Mesendoderm (in vitro differentiated cells): ENCODE data around the gene DTNB.

Source experiments
- DNase-seq: peaks from one replicate; pipeline ENCODE4 v3.0.0; 2013
- H2AK5ac ChIP-seq: 2 replicates; pipeline ENCODE4 v1.6.1; 2013; ENCODE audit warnings: low read length, inconsistent platforms
- H2BK120ac ChIP-seq: 2 replicates; pipeline ENCODE4 v1.6.1; 2013; ENCODE audit warnings: low read depth, mild to moderate bottlenecking, low read length, moderate library complexity, mixed read lengths
- H2BK15ac ChIP-seq: replicated peaks from 2 replicates; pipeline ENCODE4 v1.6.1; 2013; ENCODE audit warnings: low read depth, mild to moderate bottlenecking, moderate library complexity
- H2BK5ac ChIP-seq: 2 replicates; pipeline ENCODE4 v1.6.1; 2013; ENCODE audit warnings: low read length, inconsistent platforms
- H3K18ac ChIP-seq: 2 replicates; pipeline ENCODE4 v1.6.1; 2013; ENCODE audit warnings: mild to moderate bottlenecking, low read length, mixed read lengths
- H3K23ac ChIP-seq: one replicate; pipeline ENCODE4 v1.6.1; 2013; ENCODE audit warnings: low read length
- H3K27ac ChIP-seq: 2 replicates; pipeline ENCODE4 v1.5.1; 2013; ENCODE audit warnings: low read depth, mild to moderate bottlenecking, inconsistent platforms, low read length, moderate library complexity
- H3K27me3 ChIP-seq: 2 replicates; pipeline ENCODE4 v1.6.1; 2013; ENCODE audit warnings: low read length, control low read depth, mild to moderate bottlenecking, inconsistent platforms; ENCODE audit not compliant: insufficient read depth, poor library complexity
- H3K36me3 ChIP-seq: 2 replicates; pipeline ENCODE4 v1.6.1; 2013; ENCODE audit warnings: low read length, inconsistent platforms; ENCODE audit not compliant: control insufficient read depth, insufficient read depth
- H3K4ac ChIP-seq: one replicate; pipeline ENCODE4 v1.6.1; 2013; ENCODE audit warnings: low read depth, mild to moderate bottlenecking, low read length, moderate library complexity
- H3K4me1 ChIP-seq: 2 replicates; pipeline ENCODE4 v1.6.1; 2013; ENCODE audit warnings: low read depth, low read length, inconsistent platforms; ENCODE audit not compliant: control insufficient read depth
- H3K4me2 ChIP-seq: 2 replicates; pipeline ENCODE4 v1.6.1; 2013; ENCODE audit warnings: low read length
- H3K4me3 ChIP-seq: 2 replicates; pipeline ENCODE4 v1.5.1; 2013; ENCODE audit warnings: mild to moderate bottlenecking, low read length
- H3K56ac ChIP-seq: one replicate; pipeline ENCODE4 v1.6.1; 2013; ENCODE audit warnings: low read length
- H3K79me1 ChIP-seq: 2 replicates; pipeline ENCODE4 v1.6.1; 2013; ENCODE audit warnings: low read length, inconsistent platforms
- H3K79me2 ChIP-seq: 2 replicates; pipeline ENCODE4 v1.6.1; 2013; ENCODE audit warnings: mild to moderate bottlenecking, low read length; ENCODE audit not compliant: control insufficient read depth, insufficient read depth
- H3K9ac ChIP-seq: 2 replicates; pipeline ENCODE4 v1.6.1; 2013; ENCODE audit warnings: low read length, inconsistent platforms
- H4K5ac ChIP-seq: one replicate; pipeline ENCODE4 v1.6.1; 2013; ENCODE audit warnings: low read length
- H4K8ac ChIP-seq: one replicate; pipeline ENCODE4 v1.6.1; 2013; ENCODE audit warnings: low read depth, mild to moderate bottlenecking, control low read depth, low read length, moderate library complexity
- WGBS: extraction: QIAGEN DNeasy Blood & Tissue Kit; methylation state at CpG from one replicate; pipeline ENCODE4 v1.1.7; 2013; ENCODE audit warnings: low lambda C conversion rate, missing lambda C conversion rate; ENCODE audit not compliant: insufficient coverage; ENCODE audit errors: extremely low coverage; 5-methylcytosine and 5-hydroxymethylcytosine counted together

DTNB gene

DNA sequence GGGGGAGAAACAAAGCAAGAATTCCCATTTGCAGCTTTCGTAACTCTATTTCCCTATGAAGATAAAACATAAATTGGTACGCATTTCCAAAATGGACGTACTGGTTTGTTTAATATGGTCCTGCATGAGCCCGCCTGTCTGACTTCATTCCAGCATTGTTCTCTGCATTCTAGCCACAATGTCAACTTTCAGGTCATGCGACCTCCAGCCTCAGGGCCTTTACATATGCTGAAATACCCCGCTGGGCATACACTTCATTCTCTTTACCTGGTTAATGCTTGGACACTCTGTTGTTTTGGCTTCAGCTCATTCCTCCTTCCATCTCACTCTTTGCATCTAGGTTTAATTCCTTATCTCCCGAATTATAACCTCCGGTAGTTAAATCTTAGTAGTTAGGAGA is 227.9 kb downstream of the DTNB start:
- no peak overlapping the region for H2BK120ac ChIP-seq
- H2AK5ac ChIP-seq = no peak overlapping the region
- H3K9ac ChIP-seq = no peak overlapping the region
- H2BK5ac ChIP-seq = no peak overlapping the region
- no peak overlapping the region for H3K4ac ChIP-seq
- H3K36me3 ChIP-seq = no peaks in the 10 kb centered on the region
- H2BK15ac ChIP-seq = no peak overlapping the region
- H3K56ac ChIP-seq = no peak overlapping the region
- H3K27ac ChIP-seq = no peak overlapping the region
- no peaks in the 10 kb centered on the region for H3K79me2 ChIP-seq
- no peak overlapping the region for H3K4me2 ChIP-seq
- H4K8ac ChIP-seq = no peak overlapping the region
- no peaks in the 10 kb centered on the region for H3K27me3 ChIP-seq
- H3K4me1 ChIP-seq = no peaks in the 10 kb centered on the region
- H3K79me1 ChIP-seq = no peaks in the 10 kb centered on the region
- H3K4me3 ChIP-seq = no peak overlapping the region
- no peak overlapping the region for H3K23ac ChIP-seq
- DNase-seq = peak; percentile 2
- no CpG with 5 or more reads among the region's 8 CpGs for WGBS
- no peak overlapping the region for H3K18ac ChIP-seq
- H4K5ac ChIP-seq = no peak overlapping the region

DNA sequence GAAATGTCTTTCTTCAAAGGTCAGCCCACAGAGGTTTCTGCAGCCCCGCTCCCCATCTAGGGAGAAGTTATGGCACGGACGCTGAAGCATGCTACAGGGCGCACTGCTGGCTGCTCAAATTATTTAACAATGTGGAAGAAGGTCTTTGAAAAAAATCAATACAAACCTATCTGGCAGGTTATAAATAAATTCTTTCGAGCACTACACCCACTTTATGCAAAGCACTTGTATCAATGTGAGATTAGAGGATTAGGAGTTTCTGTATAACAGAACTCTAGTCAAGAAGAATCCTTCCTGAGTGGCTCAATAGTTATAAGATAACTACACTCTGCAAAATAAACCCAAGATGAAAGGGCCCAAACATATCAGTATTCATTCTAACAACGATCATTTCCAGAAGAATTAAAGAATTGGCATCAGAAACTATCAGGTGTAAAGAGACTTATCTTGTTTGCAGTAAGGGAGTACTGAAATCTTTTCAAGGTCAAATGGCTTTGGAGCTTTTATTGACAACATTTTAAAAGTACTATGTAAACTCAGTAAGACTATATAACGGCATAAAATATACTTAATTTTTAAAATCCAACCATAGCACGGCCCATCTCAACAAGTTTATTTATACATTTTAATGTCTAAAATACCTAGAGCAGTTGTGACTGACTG is 228.6 kb downstream of the DTNB start:
- Histone ChIP-seq H4K5ac (no peak overlapping the region), H3K79me1 (no peaks in the 10 kb centered on the region), H2AK5ac (no peak overlapping the region), H3K4me1 (no peaks in the 10 kb centered on the region), H3K56ac (no peak overlapping the region), H3K27ac (no peak overlapping the region), H3K18ac (no peak overlapping the region), H3K23ac (no peak overlapping the region), H3K27me3 (no peaks in the 10 kb centered on the region), H4K8ac (no peak overlapping the region), H2BK120ac (no peak overlapping the region), H3K36me3 (no peaks in the 10 kb centered on the region), H3K4me2 (no peak overlapping the region), H3K79me2 (no peaks in the 10 kb centered on the region), H3K4me3 (no peak overlapping the region), H3K4ac (no peak overlapping the region), H2BK15ac (no peak overlapping the region), H2BK5ac (no peak overlapping the region), H3K9ac (no peak overlapping the region)
- no CpG with 5 or more reads among the region's 8 CpGs for WGBS
- DNase-seq = no peak

- Histone ChIP-seq H3K4ac (no peak overlapping the region), H3K36me3 (no peaks in the 10 kb centered on the region), H3K4me2 (no peak overlapping the region), H2BK120ac (no peak overlapping the region), H3K18ac (no peak overlapping the region), H3K9ac (no peak overlapping the region), H3K27ac (no peak overlapping the region), H3K56ac (no peak overlapping the region), H4K5ac (no peak overlapping the region), H2AK5ac (no peak overlapping the region), H3K27me3 (no peaks in the 10 kb centered on the region), H3K79me1 (no peaks in the 10 kb centered on the region), H2BK5ac (no peak overlapping the region), H3K23ac (no peak overlapping the region), H2BK15ac (no peak overlapping the region), H4K8ac (no peak overlapping the region), H3K79me2 (no peaks in the 10 kb centered on the region), H3K4me3 (no peak overlapping the region), H3K4me1 (no peaks in the 10 kb centered on the region)
- DNase-seq = no peak
- no CpG with 5 or more reads among the region's 3 CpGs for WGBS
Observed at GRCh38 chr2:25443766-25444165, 229.6 kb downstream of the DTNB start.

- no peak overlapping the region for H3K4me3 ChIP-seq
- DNase-seq = no peak
- H3K4me2 ChIP-seq = no peak overlapping the region
- H3K27me3 ChIP-seq = no peaks in the 10 kb centered on the region
- H3K36me3 ChIP-seq = no peaks in the 10 kb centered on the region
- no peak overlapping the region for H2BK120ac ChIP-seq
- H2BK15ac ChIP-seq = no peak overlapping the region
- H3K4me1 ChIP-seq = no peaks in the 10 kb centered on the region
- H2BK5ac ChIP-seq = no peak overlapping the region
- no peak overlapping the region for H3K9ac ChIP-seq
- H3K79me1 ChIP-seq = no peaks in the 10 kb centered on the region
- no peak overlapping the region for H3K4ac ChIP-seq
- no peak overlapping the region for H3K23ac ChIP-seq
- H2AK5ac ChIP-seq = no peak overlapping the region
- no peak overlapping the region for H3K27ac ChIP-seq
- H3K79me2 ChIP-seq = no peaks in the 10 kb centered on the region
- no peak overlapping the region for H3K18ac ChIP-seq
- H4K8ac ChIP-seq = no peak overlapping the region
- WGBS = no CpG with 5 or more reads among the region's 3 CpGs
- H4K5ac ChIP-seq = no peak overlapping the region
- H3K56ac ChIP-seq = no peak overlapping the region
Observed at GRCh38 chr2:25441353-25441752, 232.0 kb downstream of the DTNB start.

GRCh38 chr2:25438793-25439192 is 234.6 kb downstream of the DTNB start:
- H3K36me3 ChIP-seq = no peaks in the 10 kb centered on the region
- no peak overlapping the region for H4K8ac ChIP-seq
- H3K27me3 ChIP-seq = no peaks in the 10 kb centered on the region

More at GRCh38 chr2:25438793-25439192, 234.6 kb downstream of the DTNB start:
- H3K4me1 ChIP-seq = no peaks in the 10 kb centered on the region
- no peak overlapping the region for H3K56ac ChIP-seq
- H2BK5ac ChIP-seq = no peak overlapping the region
- no peak overlapping the region for H2AK5ac ChIP-seq
- H3K9ac ChIP-seq = no peak overlapping the region
- no peak overlapping the region for H3K4ac ChIP-seq
- no peak overlapping the region for H2BK120ac ChIP-seq
- H4K5ac ChIP-seq = no peak overlapping the region
- no peaks in the 10 kb centered on the region for H3K79me2 ChIP-seq
- H3K23ac ChIP-seq = no peak overlapping the region
- H2BK15ac ChIP-seq = no peak overlapping the region
- H3K4me3 ChIP-seq = no peak overlapping the region
- no peak overlapping the region for H3K18ac ChIP-seq
- no peak overlapping the region for H3K4me2 ChIP-seq
- WGBS = no CpG with 5 or more reads among the region's 2 CpGs
- no peak overlapping the region for H3K27ac ChIP-seq
- no peak for DNase-seq
- H3K79me1 ChIP-seq = no peaks in the 10 kb centered on the region
